Stimulated activated CD8-positive, alpha-beta memory T cell treated with anti-CD3 and anti-CD28 coated beads, Interleukin-4, amount 100 ng/mL, for 4 hours (primary cell): ENCODE data around the gene CDH4.

ENCODE experiments used
- DNase-seq, 2 donors: peaks; one replicate each; pipeline ENCODE4 v3.0.0-alpha.2; 2020; ENCODE audit warnings: low read depth in 2 of 2, low spot score in 1 of 2

The CDH4 gene

GRCh38 chr20:61595216-61595615, 343.2 kb downstream of the CDH4 start:
- no peak for DNase-seq

DNA sequence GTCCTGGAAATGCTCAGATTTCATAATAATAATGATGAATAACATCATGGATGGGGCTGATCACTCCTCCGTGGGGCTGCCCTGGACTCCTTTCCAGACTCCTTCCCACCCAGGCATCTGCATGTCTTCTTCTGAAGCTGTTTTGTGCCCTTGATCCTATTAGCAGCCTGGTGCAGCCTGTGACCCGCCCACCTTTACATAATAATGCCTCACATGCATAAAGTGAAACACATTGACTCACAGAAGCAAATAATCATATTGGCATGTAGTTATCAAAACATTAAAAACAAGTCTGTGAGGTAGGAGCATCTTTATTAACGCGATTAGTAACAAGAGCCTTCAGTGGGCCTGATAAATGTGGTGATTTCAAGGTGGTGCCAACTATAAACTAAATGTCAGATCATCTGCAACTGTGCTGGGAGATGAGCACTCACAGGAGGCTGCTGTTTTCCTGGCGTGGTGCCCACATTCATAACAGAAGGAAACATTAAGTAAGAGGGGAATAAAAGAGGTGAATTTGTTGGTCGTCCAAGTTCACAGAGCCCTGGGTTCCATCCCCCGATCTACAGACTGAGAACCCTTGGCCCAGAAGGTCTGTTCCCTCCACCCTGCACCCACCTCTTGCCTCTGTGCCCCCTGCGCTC, 344.7 kb downstream of the CDH4 start:
- no peak for DNase-seq

GRCh38 chr20:61597996-61598395, 345.9 kb downstream of the CDH4 start:
- DNase-seq, result no peak

DNA sequence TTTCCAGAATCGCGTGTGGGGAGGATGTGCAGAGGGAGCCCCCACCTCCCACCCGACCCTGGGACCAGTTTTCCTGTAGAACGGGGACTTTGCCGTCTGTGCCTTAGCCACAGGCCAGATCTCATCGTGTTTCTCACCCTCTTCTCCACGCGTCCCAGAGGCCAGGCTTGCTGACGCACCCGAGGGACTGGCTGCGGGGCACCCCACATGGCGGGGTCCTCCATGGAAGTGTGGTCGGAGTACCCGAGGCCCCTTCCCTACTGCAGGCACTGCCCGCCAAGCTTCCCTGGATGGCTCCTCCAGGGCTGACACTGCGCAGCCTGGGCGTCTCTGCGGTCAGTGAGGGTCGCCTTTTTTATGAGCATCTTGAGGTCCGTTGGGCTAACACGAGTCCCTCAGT, 346.5 kb downstream of the CDH4 start:
- DNase-seq, result no peak

- DNase-seq, result no peak
Measured at GRCh38 chr20:61599061-61599531, 347.0 kb downstream of the CDH4 start.

- DNase-seq, result no peak
Measured at GRCh38 chr20:61599541-61599992, 347.5 kb downstream of the CDH4 start.

DNA sequence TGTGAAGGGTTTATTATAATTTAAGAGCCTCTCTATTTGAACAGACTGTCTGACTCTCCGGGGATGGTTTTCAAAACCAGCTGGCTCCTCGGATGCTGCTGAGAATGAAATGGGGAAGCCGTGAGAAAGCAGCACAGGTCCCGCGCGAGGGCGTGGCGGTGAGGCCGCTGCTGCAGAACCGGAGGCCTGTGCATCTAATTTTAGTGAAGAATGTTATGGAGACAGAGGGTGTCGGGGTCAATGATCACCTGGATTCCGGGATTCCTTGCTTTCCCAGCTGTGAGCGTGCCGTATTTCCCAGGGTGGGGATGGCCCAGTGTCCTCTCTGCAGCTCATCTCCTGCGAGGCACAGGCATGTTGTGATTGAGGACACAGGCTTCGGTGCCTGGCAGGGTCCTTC, 348.0 kb downstream of the CDH4 start:
- no peak for DNase-seq

GRCh38 chr20:61601361-61601760, 349.3 kb downstream of the CDH4 start:
- DNase-seq, result no peak

DNA sequence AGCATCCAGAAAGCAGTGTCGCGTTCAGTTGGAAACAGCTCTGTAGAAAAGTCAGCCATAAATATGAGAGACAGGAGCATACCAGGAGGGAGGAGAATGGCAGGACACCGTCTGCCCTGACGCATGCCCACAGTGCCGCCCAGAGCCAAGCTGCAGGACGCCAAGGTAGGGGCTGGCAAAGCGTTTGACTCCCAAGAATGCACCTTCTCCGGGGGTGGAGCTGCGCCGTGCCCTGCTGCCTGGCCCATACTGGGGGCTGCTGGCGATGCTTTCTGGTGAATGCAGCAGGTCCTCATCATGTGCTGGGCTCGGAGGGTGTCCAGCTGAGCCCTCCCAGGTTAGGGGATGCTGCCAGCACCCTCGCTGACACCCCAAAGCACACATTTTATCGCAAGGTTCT, 349.8 kb downstream of the CDH4 start:
- DNase-seq, result no peak

GRCh38 chr20:61603715-61604114, 351.7 kb downstream of the CDH4 start:
- no peak for DNase-seq

DNA sequence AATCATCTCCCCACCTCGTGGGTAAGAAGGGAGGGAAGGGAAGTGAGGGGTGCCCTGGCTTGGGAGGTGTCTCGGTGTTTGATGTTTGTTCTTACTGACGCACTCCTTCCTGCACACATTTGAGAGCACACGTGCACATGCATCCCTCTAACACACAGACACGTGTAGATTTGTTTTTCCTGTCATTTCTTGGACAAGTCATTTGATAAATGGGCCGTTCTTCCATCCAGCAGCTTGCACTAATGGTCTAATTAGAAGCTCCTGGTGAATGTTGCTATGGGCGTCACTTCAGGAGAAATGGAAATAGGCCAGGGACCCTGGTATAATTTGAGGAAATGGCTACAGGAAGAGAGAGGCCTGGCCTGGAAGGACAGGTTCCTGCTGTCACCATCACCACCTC, 352.5 kb downstream of the CDH4 start:
- no peak for DNase-seq

DNA sequence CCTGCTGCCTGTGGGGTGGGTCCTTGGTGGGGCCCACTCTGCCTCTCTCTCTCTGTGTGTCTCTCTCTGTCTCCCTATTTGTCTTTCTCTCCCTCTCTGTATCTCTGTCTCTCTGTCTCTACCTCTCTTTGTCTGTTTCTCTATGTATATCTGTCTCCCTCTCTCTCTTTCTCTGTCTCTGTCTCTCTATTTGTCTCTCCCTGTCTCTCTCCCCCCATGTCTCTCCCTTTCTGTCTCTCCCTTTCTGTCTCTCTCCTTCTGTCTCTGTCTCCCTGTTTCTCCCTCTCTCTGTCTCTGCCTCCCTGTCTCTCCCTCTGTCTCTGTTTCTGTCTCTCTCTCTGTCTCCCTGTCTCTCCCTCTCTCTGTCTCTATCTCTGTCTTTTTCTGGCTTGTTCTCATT, 353.2 kb downstream of the CDH4 start:
- no peak for DNase-seq

GRCh38 chr20:61605862-61606557, 353.9 kb downstream of the CDH4 start:
- no peak for DNase-seq

DNA sequence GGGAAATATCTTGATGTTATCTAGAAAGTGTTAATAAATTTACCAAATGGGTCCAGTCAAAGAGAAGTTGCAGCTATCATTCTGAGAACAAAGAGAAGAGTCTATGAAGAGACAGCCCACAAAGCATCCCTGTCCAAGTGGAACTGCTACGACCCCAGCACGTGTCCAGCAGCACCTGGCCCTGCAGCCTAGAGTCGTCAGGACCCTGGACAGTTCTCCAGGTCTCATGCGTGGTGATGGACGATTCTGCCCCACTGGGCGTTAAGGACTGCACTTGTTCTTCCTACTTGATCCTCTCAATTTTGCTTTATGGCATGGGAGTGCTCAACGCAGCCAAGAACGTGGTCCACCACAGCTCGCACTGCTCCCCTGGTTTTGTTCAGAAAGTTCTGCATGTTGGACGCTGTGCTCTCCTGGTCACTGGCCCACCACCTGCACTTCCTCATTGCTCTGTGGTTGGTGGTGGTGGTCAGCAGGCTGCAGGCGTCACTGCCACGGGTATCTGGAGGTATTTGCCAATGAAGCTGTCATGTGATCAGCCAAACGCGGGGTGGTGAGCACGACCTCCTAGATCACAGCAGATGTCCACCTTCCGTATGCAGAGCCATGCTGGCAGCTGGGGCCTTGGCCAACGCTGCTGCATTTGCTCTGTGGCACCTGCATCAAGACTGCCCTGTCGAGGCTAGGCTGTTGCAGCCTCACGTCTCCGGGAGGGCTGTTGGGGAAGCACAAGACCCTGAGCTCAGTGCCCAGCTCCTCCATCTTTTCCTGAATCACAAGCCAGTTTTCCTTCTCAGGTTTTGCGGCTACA, 356.4 kb downstream of the CDH4 start:
- no peak for DNase-seq

- no peak for DNase-seq
Measured at GRCh38 chr20:61609461-61609860, 357.4 kb downstream of the CDH4 start.

DNA sequence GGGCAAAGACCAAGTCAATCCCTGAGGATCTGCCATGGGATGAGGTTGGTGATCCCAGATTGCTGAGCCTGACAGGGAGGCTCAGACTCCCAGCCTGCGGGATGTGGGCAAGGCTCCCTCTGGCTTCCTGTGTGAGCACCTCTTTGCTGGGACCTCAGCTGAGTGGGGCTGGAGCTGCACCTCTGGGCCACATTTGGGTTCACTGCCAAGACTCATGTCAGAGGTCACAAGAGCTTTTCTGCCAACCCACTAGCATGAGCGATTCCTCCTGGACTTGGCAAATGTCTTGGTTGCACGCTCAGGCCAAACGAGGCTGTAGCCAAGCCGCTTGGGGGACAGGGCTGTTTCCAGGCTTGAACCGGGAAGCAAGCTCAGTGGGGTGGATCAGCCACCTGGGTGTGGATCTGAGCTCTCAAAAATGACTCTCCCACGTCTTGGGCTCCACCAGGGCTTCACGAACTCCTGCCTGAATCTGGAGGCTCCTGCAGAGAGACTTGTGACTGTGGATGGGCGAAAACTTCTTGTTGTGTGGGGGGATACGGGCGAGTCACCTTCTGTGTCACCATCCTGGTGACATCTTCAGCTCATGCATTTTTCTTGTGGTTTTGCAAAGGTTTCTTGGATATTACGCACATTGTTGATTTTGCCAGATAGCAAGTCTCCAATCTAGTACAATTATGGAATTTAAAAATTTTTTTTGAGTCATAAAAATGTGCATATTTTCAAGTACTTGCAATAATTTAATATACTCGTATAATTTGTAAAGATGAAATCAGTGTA, 359.5 kb downstream of the CDH4 start:
- DNase-seq, result no peak

- no peak for DNase-seq
Measured at GRCh38 chr20:61613917-61614705, 362.1 kb downstream of the CDH4 start.

DNA sequence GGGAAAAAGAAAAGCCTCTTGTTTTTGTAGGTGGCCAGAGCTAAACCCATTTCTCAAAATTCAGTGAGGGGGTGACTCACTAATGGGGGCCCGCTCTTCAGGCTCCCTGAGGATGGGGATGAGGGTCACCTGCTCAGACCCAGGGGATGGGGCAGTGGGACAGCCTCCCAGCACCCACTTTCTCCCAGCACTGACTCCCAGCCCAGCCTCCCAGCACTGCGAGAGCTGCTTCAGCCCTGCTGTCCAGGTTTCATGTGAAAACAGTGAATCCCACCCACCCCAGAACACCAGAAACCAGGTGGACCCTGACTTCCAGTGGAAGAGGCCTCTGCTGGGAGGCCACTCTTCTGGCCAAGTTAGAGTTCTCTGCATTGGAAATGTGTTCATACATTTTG, 362.6 kb downstream of the CDH4 start:
- no peak for DNase-seq

- DNase-seq, result no peak
Measured at GRCh38 chr20:61615806-61616205, 363.7 kb downstream of the CDH4 start.

GRCh38 chr20:61619751-61620150, 367.7 kb downstream of the CDH4 start:
- DNase-seq, result no peak
